Measurements from ENCODE around the gene COX4I1. TPM values are rescaled to one million over a fixed set of nuclear protein-coding genes. Genes with fewer than 3 reads are reported as not detected.

Gene COX4I1
- total RNA-seq, 1 donor: 297 TPM

- H2AFZ ChIP-seq (ENCODE audit: low read length): no peak overlapping the region
- no peaks in the 10 kb centered on the region for H3K27me3 ChIP-seq (ENCODE audit: insufficient read depth, low read length)
- DNase-seq (ENCODE audit: insufficient read length, low spot score, missing footprints): peak; percentile 6
- no peaks in the 10 kb centered on the region for H3K9me3 ChIP-seq (ENCODE audit: low read depth, low read length)
- H4K20me1 ChIP-seq (ENCODE audit: insufficient read depth, low read length): no peaks in the 10 kb centered on the region
- H3K4me1 ChIP-seq (ENCODE audit: insufficient read depth, low read length): peaks cover 19% of the 10 kb centered on the region
- no peak for TF ChIP-seq CTCF (IDR thresholded peaks at IDR 0.05; ENCODE audit: extremely low read depth, low read depth, low read length)
- H3K4me3 ChIP-seq (ENCODE audit: insufficient read depth, low read length): no peak overlapping the region
- H3K36me3 ChIP-seq (ENCODE audit: insufficient read depth, low read length): no peaks in the 10 kb centered on the region
- H3K79me2 ChIP-seq (ENCODE audit: insufficient read depth, low read length): no peaks in the 10 kb centered on the region
- H3K4me2 ChIP-seq (ENCODE audit: insufficient read depth, low read length): no peak overlapping the region
- H3K27ac ChIP-seq (ENCODE audit: low read depth, low read length): no peak overlapping the region
Measured at GRCh38 chr16:85753559-85753958, 45.9 kb upstream of the COX4I1 start.

- Histone ChIP-seq H3K27ac (ENCODE audit: low read depth, low read length) (no peak overlapping the region), H3K4me3 (ENCODE audit: insufficient read depth, low read length) (no peak overlapping the region), H3K4me2 (ENCODE audit: insufficient read depth, low read length) (no peak overlapping the region), H2AFZ (ENCODE audit: low read length) (no peak overlapping the region), H4K20me1 (ENCODE audit: insufficient read depth, low read length) (no peaks in the 10 kb centered on the region), H3K9me3 (ENCODE audit: low read depth, low read length) (no peaks in the 10 kb centered on the region), H3K36me3 (ENCODE audit: insufficient read depth, low read length) (no peaks in the 10 kb centered on the region), H3K4me1 (ENCODE audit: insufficient read depth, low read length) (peaks cover 19% of the 10 kb centered on the region), H3K27me3 (ENCODE audit: insufficient read depth, low read length) (peaks cover under 1% of the 10 kb centered on the region), H3K79me2 (ENCODE audit: insufficient read depth, low read length) (no peaks in the 10 kb centered on the region)
- no peak for DNase-seq (ENCODE audit: insufficient read length, low spot score, missing footprints)
- TF ChIP-seq CTCF (IDR thresholded peaks at IDR 0.05; ENCODE audit: extremely low read depth, low read depth, low read length): no peak
Measured at GRCh38 chr16:85753976-85754375, 45.5 kb upstream of the COX4I1 start.

- H2AFZ ChIP-seq (ENCODE audit: low read length): no peak overlapping the region
- H3K27me3 ChIP-seq (ENCODE audit: insufficient read depth, low read length): peaks cover 4% of the 10 kb centered on the region
- no peaks in the 10 kb centered on the region for H3K79me2 ChIP-seq (ENCODE audit: insufficient read depth, low read length)
- no peak for TF ChIP-seq CTCF (IDR thresholded peaks at IDR 0.05; ENCODE audit: extremely low read depth, low read depth, low read length)
- H4K20me1 ChIP-seq (ENCODE audit: insufficient read depth, low read length): no peaks in the 10 kb centered on the region
- no peaks in the 10 kb centered on the region for H3K9me3 ChIP-seq (ENCODE audit: low read depth, low read length)
- no peak overlapping the region for H3K4me2 ChIP-seq (ENCODE audit: insufficient read depth, low read length)
- DNase-seq (ENCODE audit: insufficient read length, low spot score, missing footprints): peak; percentile 42
- no peak overlapping the region for H3K27ac ChIP-seq (ENCODE audit: low read depth, low read length)
- no peak overlapping the region for H3K4me3 ChIP-seq (ENCODE audit: insufficient read depth, low read length)
- H3K36me3 ChIP-seq (ENCODE audit: insufficient read depth, low read length): no peaks in the 10 kb centered on the region
- H3K4me1 ChIP-seq (ENCODE audit: insufficient read depth, low read length): peaks cover 19% of the 10 kb centered on the region
Measured at GRCh38 chr16:85754413-85754812, 45.1 kb upstream of the COX4I1 start.

- Histone ChIP-seq H3K27me3 (ENCODE audit: insufficient read depth, low read length) (peaks cover 15% of the 10 kb centered on the region), H3K4me2 (ENCODE audit: insufficient read depth, low read length) (no peak overlapping the region), H3K4me3 (ENCODE audit: insufficient read depth, low read length) (no peak overlapping the region), H4K20me1 (ENCODE audit: insufficient read depth, low read length) (no peaks in the 10 kb centered on the region), H3K79me2 (ENCODE audit: insufficient read depth, low read length) (no peaks in the 10 kb centered on the region), H3K4me1 (ENCODE audit: insufficient read depth, low read length) (peaks cover 14% of the 10 kb centered on the region), H3K27ac (ENCODE audit: low read depth, low read length) (no peak overlapping the region), H3K36me3 (ENCODE audit: insufficient read depth, low read length) (no peaks in the 10 kb centered on the region), H3K9me3 (ENCODE audit: low read depth, low read length) (no peaks in the 10 kb centered on the region), H2AFZ (ENCODE audit: low read length) (no peak overlapping the region)
- DNase-seq (ENCODE audit: insufficient read length, low spot score, missing footprints): peak; percentile 79
- no peak for TF ChIP-seq CTCF (IDR thresholded peaks at IDR 0.05; ENCODE audit: extremely low read depth, low read depth, low read length)
Measured at GRCh38 chr16:85755929-85756768, 43.3 kb upstream of the COX4I1 start.
